ENCODE results near the gene SAP30BP. TPM values are rescaled to one million over a fixed set of nuclear protein-coding genes. Genes with fewer than 3 reads are reported as not detected.
A peak's percentile ranks its signal among the peaks of the same experiment; 100 is the strongest.

Gene SAP30BP
- total RNA-seq, 2 donors from 2014 or later: 96.5 to 113 TPM

GRCh38 chr17:75749545-75750389, 82.6 kb downstream of the SAP30BP start:
- no peak overlapping the region for H3K27ac ChIP-seq (ENCODE audit: low read depth, low read length)
- H3K9ac ChIP-seq (ENCODE audit: extremely low read depth, low read length, poor library complexity, severe bottlenecking): no peak overlapping the region
- H3K4me1 ChIP-seq (ENCODE audit: control insufficient read depth, insufficient read depth, low read length): peaks cover 5% of the 10 kb centered on the region
- 24 to 27% methylated on average over 10 to 20 of the region's 20 CpGs for WGBS, 2 experiments (ENCODE audit: insufficient coverage in 1 of 2, insufficient read length in 1 of 2)
- H3K27me3 ChIP-seq (ENCODE audit: control insufficient read depth, insufficient read depth, low read length, poor library complexity, severe bottlenecking): no peaks in the 10 kb centered on the region
- Mint-ChIP-seq H3K27ac (no peak overlapping the region), H3K4me3 (no peak overlapping the region), H3K27me3 (ENCODE audit: insufficient read depth) (peaks cover 9% of the 10 kb centered on the region), H3K36me3 (ENCODE audit: low read depth) (no peaks in the 10 kb centered on the region), H3K4me1 (peaks cover 3% of the 10 kb centered on the region), H3K9me3 (no peaks in the 10 kb centered on the region)
- H3K36me3 ChIP-seq (ENCODE audit: control insufficient read depth, insufficient read depth, low read length): no peaks in the 10 kb centered on the region
- no peaks in the 10 kb centered on the region for H3K9me3 ChIP-seq (ENCODE audit: control insufficient read depth, low read length)
- DNase-seq: peak; percentile 98
- no peak overlapping the region for H3K4me3 ChIP-seq (ENCODE audit: low read length)
- TF ChIP-seq, protein P1, sequence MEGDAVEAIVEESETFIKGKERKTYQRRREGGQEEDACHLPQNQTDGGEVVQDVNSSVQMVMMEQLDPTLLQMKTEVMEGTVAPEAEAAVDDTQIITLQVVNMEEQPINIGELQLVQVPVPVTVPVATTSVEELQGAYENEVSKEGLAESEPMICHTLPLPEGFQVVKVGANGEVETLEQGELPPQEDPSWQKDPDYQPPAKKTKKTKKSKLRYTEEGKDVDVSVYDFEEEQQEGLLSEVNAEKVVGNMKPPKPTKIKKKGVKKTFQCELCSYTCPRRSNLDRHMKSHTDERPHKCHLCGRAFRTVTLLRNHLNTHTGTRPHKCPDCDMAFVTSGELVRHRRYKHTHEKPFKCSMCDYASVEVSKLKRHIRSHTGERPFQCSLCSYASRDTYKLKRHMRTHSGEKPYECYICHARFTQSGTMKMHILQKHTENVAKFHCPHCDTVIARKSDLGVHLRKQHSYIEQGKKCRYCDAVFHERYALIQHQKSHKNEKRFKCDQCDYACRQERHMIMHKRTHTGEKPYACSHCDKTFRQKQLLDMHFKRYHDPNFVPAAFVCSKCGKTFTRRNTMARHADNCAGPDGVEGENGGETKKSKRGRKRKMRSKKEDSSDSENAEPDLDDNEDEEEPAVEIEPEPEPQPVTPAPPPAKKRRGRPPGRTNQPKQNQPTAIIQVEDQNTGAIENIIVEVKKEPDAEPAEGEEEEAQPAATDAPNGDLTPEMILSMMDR (conservative IDR thresholded peaks at IDR 0.05): peak; percentile 99

GRCh38 chr17:75750661-75751423, 83.7 kb downstream of the SAP30BP start:
- H3K4me3 Mint-ChIP-seq: no peak overlapping the region
- H3K27me3 Mint-ChIP-seq (ENCODE audit: insufficient read depth): peaks cover 9% of the 10 kb centered on the region
- Histone ChIP-seq H3K4me3 (ENCODE audit: low read length) (no peak overlapping the region), H3K27me3 (ENCODE audit: control insufficient read depth, insufficient read depth, low read length, poor library complexity, severe bottlenecking) (no peaks in the 10 kb centered on the region), H3K4me1 (ENCODE audit: control insufficient read depth, insufficient read depth, low read length) (peaks cover 5% of the 10 kb centered on the region), H3K27ac (ENCODE audit: low read depth, low read length) (no peak overlapping the region), H3K9me3 (ENCODE audit: control insufficient read depth, low read length) (no peaks in the 10 kb centered on the region), H3K36me3 (ENCODE audit: control insufficient read depth, insufficient read depth, low read length) (no peaks in the 10 kb centered on the region), H3K9ac (ENCODE audit: extremely low read depth, low read length, poor library complexity, severe bottlenecking) (no peak overlapping the region)
- no peak overlapping the region for H3K27ac Mint-ChIP-seq
- no peaks in the 10 kb centered on the region for H3K36me3 Mint-ChIP-seq (ENCODE audit: low read depth)
- TF ChIP-seq, protein P1 (conservative IDR thresholded peaks at IDR 0.05): no peak
- peaks cover 5% of the 10 kb centered on the region for H3K4me1 Mint-ChIP-seq
- DNase-seq: no peak
- 85 to 86% methylated on average over 18 to 23 of the region's 23 CpGs for WGBS, 2 experiments (ENCODE audit: insufficient coverage in 1 of 2, insufficient read length in 1 of 2)
- no peaks in the 10 kb centered on the region for H3K9me3 Mint-ChIP-seq

- no peak overlapping the region for H3K27ac Mint-ChIP-seq
Measured at GRCh38 chr17:75751676-75752404, 84.7 kb downstream of the SAP30BP start.

More at GRCh38 chr17:75751676-75752404, 84.7 kb downstream of the SAP30BP start:
- Histone ChIP-seq H3K9ac (ENCODE audit: extremely low read depth, low read length, poor library complexity, severe bottlenecking) (no peak overlapping the region), H3K27ac (ENCODE audit: low read depth, low read length) (no peak overlapping the region), H3K36me3 (ENCODE audit: control insufficient read depth, insufficient read depth, low read length) (no peaks in the 10 kb centered on the region), H3K27me3 (ENCODE audit: control insufficient read depth, insufficient read depth, low read length, poor library complexity, severe bottlenecking) (no peaks in the 10 kb centered on the region), H3K9me3 (ENCODE audit: control insufficient read depth, low read length) (no peaks in the 10 kb centered on the region), H3K4me1 (ENCODE audit: control insufficient read depth, insufficient read depth, low read length) (peaks cover 5% of the 10 kb centered on the region), H3K4me3 (ENCODE audit: low read length) (no peak overlapping the region)
- TF ChIP-seq, protein P1 (conservative IDR thresholded peaks at IDR 0.05): no peak
- H3K27me3 Mint-ChIP-seq (ENCODE audit: insufficient read depth): peaks cover 9% of the 10 kb centered on the region
- 83 to 85% methylated on average over 12 to 23 of the region's 24 CpGs for WGBS, 2 experiments (ENCODE audit: insufficient coverage in 1 of 2, insufficient read length in 1 of 2)
- no peak overlapping the region for H3K4me3 Mint-ChIP-seq
- no peaks in the 10 kb centered on the region for H3K36me3 Mint-ChIP-seq (ENCODE audit: low read depth)
- H3K9me3 Mint-ChIP-seq: no peaks in the 10 kb centered on the region
- H3K4me1 Mint-ChIP-seq: peaks cover 5% of the 10 kb centered on the region
- DNase-seq: no peak
